ENCODE measurements around the gene HAPLN3.
"Not testable (repeated sequence)": the region's sequence is repeated elsewhere in the genome, so short reads cannot be mapped to it uniquely, and the experiment has no call there.

HAPLN3 gene, protein sequence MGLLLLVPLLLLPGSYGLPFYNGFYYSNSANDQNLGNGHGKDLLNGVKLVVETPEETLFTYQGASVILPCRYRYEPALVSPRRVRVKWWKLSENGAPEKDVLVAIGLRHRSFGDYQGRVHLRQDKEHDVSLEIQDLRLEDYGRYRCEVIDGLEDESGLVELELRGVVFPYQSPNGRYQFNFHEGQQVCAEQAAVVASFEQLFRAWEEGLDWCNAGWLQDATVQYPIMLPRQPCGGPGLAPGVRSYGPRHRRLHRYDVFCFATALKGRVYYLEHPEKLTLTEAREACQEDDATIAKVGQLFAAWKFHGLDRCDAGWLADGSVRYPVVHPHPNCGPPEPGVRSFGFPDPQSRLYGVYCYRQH

DNA sequence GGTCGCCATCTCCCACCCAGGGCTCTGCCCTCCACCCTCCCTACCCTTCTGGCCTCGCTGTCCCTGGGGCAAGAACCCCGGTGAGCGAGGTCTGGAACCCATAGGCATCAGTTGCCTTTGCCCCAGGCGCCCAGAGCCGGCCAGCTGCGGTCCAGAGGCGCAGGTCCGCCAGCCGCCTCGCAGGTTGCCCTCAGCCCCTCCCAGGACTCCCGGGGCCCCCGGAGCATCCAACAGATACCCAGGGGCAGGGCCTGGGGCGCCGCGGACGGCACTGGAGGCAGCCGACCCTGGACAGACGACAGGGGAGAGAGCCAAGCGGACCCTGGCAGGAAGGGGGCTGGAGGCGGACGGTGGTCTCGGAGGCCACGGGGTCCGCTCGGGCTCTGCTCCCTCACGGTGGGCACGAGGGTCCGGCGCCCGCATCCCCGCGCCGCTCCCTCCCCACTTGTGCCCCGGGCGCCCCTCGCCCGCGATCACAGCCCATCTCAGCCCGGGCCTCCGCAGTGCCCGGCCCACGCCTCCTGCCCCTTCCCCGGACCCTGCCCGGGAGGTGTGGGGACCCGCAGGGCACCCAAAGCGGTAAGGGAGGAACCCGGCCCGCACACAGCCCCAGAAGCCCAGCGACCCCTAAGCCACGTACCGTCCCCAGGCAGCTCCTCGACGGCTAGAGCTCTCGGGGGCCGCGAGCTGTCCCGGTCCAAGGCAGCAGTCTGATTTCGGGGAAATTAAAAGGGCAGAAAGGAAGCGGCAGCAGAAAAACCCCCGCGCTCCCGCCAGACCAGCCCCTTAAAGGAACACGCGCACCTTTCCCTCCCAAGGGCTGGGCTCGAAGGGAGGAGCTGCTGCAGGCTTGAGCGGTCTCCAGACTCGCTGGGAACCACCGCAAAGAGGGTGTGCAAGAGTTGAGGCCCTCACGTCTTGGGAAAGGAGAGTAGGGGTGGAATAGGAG, at the start of gene HAPLN3:
HAPLN3 (minus strand) TSS at position 726 of the 949 bp plus-strand sequence. CDS start 8,246 bp downstream, outside the sequence.
- FAIRE-seq: no peak

DNA sequence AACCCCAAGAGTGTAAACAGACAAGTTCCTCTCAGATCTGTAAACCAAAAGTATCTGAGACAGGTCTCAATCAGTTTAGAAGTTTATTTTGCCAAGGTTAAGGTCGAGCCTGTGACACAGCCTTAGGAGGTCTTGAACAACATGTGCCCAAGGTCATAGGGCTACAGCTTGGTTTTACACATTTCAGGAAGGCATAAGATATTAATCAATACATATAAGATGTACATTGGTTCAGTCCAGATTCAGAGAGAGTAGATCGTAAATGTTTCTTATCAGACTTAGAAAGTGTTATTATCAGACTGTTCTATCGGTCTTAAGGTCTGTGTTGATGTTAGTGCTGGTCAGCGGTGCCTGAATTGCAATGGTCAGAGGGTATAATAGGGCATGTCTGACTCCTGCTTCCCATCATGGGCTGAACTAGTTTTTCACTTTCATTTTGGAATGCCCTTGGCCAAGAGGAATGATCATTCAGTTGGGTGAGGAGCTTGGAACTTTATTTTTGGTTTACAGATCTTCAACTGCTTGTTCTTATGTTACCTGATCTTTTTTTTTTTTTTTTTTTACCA, 44.8 kb upstream of the HAPLN3 start:
- FAIRE-seq: no peak

- no peak for FAIRE-seq
Observed at GRCh38 chr15:88939486-88939806, 44.1 kb upstream of the HAPLN3 start.

- no peak for FAIRE-seq
Observed at GRCh38 chr15:88938802-88939485, 43.6 kb upstream of the HAPLN3 start.

DNA sequence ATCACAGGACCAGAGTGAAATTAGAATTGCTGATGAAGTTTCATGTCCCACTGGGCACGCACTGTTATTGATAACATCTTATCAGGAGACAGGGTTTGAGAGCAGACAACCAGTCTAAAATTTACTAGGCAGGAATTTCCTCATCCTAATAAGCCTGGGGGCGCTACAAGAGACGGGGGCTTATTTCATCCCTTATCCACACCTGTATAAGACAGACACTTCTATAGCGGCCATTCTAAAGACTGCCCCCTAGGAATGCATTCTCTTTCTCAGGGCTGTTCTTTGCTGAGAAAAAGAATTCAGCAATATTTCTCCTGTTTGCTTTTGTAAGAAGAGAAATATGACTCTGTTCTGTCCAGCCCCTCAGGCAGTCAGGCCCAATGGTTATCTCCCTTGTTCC, 39.1 kb upstream of the HAPLN3 start:
- FAIRE-seq: not testable (repeated sequence)

GRCh38 chr15:88932875-88933330, 37.6 kb upstream of the HAPLN3 start:
- no peak for FAIRE-seq

- no peak for FAIRE-seq
Observed at GRCh38 chr15:88932271-88932874, 37.0 kb upstream of the HAPLN3 start.

DNA sequence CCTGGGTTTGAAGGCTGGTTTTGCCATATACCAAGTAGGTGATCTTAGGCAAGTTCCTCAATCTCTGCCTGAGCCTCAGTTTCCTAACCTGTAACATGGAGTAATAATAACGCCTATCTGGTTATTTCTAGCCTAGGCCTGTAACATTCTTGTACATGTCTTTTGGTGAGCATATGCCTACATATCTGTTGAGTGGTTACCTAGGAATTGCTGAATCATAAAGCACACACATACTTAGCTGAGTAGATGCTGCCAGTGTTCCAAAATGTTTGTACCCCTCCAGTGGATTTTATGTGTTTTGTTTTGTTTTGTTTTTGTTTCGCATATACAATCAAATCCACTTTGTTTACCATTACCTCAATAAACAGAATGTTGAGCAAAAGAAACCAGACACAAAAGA, 35.2 kb upstream of the HAPLN3 start:
- FAIRE-seq: no peak

DNA sequence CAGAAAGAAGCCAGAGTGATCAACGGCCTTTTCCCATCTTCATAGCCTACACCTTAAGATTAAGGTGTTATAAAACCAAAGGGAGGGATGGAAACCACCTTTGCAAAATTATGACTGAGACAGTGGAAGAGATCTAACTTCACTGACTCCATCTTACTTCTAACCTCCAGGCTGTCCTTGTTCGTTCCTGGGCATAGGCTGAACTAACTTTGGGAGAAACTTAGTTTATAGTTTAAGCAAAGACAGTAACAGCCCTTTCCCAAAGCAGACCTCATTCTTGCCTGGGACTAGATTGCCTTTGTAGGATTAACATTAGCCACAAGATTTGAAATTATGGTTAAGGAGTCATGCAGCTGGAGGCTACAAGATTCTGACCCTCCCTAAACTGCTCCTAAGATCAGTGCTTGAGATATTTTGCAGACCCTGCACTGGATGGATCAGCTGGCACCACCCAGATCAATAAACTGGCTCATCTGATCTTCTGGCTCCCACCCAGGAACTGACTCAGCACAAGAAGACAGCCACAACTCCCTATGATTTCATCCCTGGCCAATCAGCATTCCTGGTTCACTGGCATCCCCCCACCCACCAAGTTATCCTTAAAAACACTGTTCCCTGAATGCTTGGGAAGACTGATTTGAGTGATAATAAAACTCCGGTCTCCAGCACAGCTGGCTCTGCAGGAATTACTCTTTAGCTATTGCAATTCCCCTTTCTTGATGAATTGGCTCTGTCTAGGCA, 34.2 kb upstream of the HAPLN3 start:
- FAIRE-seq: not testable (repeated sequence)

DNA sequence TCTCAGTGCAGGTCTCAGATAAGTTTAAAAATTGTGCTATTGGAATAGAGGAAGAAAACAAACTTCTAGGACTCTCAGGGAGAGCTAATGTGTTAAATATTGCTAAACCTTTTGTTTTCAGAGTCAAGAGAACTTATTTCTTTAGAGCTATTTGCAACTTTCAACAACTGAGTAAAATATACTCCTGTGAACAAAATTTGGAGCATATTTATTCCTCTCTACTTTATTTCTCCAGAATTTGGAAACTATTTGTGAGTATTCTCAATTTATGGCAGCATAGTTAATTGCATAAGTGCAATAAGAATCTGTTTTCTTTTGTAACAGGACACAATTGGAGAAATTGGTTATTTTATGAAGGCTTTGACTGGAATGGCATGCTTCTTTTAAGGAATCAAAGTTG, 32.8 kb upstream of the HAPLN3 start:
- FAIRE-seq: not testable (repeated sequence)

DNA sequence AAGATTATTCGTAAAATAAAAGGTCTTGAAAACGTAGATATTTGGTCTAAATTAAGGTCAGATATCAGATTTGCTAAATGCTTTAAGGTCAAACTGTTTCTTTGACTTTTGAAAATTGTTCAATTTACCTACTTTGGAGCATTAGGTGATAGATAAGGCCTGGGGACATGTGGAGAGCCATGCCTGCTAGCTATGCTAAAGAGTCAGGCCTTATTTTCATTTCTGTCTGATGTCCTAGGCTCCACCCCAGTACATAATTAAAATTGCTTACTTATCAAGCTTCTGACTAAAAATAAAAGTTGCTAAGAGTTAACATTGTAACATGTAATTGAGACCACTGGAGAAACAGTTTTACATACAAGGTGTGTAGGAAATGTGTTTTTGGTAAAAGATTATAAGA, 30.3 kb upstream of the HAPLN3 start:
- not testable (repeated sequence) for FAIRE-seq

DNA sequence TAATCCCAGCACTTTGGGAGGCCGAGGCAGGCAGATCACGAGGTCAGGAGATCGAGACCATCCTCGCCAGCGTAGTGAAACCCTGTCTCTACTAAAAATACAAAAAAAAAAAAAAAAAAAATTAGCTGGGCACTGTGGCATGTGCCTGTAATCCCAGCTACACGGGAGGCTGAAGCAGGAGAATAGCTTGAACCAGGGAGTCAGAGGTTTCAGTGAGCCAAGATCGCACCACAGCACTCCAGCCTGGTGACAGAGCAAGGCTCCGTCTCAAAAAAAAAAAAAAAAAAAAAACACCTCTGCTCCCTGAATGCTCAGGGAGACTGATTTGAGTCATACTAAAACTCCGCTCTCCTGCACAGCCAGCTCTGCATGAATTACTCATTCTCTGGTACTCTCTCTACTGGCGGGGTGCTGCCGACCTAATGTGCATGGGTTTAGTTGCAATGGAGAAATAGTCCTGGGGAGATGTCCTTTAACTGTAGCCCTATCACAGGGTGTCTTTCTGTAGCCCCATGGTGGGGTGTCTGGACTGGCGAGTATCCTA, 25.6 kb upstream of the HAPLN3 start:
- not testable (repeated sequence) for FAIRE-seq

DNA sequence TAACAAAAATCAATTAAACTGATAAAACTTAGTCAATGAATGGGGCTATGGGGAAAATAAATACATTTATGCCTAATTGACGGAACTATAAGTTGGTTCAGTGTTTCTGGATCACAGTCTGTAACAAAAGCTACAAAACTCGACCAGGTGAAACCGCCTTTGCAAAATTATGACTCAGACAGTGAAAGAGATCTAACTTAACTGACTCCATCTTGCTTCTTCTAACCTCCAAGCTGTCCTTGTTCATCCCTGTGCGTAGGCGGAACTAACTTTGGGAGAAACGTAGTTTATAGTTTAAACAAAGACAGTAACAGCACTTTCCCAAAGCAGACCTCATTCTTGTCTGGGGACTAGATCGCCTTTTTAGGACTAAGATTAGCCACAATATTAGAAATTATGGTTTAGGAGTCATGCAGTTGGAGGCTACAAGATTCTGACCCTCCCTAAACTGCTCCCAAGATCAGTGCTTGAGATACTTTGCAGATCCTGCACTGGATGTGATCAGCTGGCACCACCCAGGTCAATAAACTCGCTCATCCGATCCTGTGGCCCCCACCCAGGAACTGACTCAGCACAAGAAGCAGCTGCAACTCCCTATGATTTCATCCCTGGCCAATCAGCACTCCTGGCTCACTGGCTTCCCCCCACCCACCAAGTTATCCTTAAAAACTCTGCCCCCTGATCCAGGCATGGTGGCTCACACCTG, 25.0 kb upstream of the HAPLN3 start:
- FAIRE-seq: no peak

GRCh38 chr15:88918738-88919137, 23.4 kb upstream of the HAPLN3 start:
- no peak for FAIRE-seq

DNA sequence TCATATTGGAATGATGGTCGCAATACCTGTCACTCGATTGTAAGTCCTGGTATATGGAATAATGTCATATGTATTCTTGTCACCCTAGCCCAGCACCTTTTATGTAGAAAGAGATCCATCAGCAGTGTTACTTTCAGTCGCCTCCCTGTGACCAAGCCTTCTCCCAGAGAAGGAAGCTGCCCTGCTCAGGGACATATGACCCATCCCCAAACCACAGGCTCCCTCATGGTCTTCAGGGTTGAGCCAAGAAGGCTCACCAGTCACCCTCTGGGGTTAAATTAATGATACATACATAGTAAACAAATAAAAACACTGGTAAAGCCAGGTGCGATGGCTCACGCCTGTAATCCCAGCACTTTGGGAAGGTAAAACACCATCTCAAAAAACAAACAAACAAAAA, 22.4 kb upstream of the HAPLN3 start:
- no peak for FAIRE-seq

DNA sequence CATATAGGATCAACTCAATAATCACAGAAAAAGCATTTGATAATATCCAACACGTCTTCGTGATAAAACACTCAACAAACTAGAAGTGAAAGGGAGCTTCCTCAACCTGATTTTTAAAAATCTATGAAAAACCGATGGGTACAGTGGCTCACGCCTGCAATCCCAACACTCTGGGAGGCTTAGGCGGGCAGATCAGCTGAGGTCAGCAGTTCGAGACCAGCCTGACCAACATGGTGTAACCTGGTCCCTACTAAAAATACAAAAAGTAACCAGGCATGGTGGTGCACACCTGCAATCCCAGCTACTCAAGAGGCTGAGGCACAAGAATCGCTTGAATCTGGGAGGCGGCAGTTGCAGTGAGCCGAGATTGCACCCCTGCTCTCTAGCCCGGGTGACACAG, 20.0 kb upstream of the HAPLN3 start:
- FAIRE-seq: no peak

GRCh38 chr15:88913850-88914169, 18.5 kb upstream of the HAPLN3 start:
- no peak for FAIRE-seq

GRCh38 chr15:88913017-88913849, 17.9 kb upstream of the HAPLN3 start, which contains the start of gene MFGE8:
Gene MFGE8 (minus strand): TSS chr15:88913379. CDS start chr15:88913319, 60 bp downstream.
- FAIRE-seq: no peak

DNA sequence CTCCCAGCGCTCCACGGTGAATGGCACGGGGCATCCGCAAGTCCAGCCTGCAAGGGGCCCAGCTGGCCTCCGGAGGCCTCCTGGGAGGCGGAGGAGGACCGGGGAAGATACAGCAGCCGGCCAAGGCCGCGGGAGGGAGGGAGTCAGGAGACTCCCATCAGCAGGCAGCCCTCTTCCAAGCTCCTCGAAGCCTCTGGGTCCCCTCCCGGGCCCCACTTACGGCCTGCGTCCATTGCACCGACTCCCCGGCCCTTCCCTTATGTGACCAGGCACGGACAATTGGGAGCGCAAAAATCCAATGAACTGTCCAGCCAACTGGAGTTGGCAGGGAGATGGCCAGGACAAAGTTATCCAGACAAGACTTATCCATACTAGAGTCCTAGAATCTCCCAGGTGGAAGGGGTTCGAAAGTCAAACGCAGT, 17.2 kb upstream of the HAPLN3 start:
- no peak for FAIRE-seq

DNA sequence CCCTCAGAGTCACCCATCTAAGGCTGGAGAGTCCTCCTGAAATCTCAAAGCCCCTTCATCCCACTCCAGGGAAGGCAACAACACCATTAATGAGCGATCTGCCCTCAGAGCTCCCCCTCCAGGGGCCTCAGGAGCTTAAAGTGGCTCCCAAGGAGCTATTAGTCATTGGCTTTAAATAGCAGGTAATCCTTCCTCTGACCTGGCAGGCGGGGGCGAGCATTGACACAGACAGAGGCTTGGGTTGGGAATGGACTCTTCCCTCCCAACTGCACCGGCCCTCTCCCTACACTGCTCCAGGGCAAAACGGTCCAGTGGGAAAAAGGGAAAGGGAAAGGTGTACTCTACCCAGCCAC, 16.4 kb upstream of the HAPLN3 start:
- FAIRE-seq: no peak
